Testis (tissue), 2 donors: ENCODE results near the gene GGTA1.

Experiments
- POLR2A ChIP-seq: fragments of 450-650 bp; IDR thresholded peaks from one replicate; pipeline ENCODE4 v1.6.1; 2017; ENCODE audit warnings: antibody characterized with exemption, mild to moderate bottlenecking, moderate library complexity
- TF ChIP-seq, protein P1 (sequence below), 3 experiments: fragments of 450-650 bp in 2 of 3; fragments of 200-600 bp in 1 of 3; sonication (generic) in 1 of 3; IDR thresholded peaks; one replicate each; pipeline ENCODE4 v1.5.1; 2016 to 2019; ENCODE audit warnings: antibody characterized with exemption in 3 of 3, mild to moderate bottlenecking in 2 of 3, moderate library complexity in 1 of 3

DNA sequence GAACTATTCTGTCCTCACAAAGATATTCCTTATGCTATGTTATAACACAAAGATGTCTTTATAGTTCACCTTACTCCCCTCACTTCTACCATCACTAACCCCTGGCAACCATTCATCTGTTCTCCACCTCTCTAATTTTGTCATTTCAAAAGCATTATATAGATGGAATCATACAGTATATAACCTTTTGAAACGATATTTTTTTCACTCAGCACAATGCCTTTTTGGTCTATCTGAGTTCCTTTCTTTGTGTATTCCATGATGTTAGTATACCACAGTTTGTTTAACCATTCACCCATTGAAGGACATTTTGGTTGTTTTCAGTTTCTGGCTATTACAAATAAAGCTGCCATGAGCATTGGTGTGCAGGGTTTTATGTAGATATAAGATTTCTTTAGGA lies 93.7 kb downstream of the GGTA1 start:
- TF ChIP-seq, protein P1, sequence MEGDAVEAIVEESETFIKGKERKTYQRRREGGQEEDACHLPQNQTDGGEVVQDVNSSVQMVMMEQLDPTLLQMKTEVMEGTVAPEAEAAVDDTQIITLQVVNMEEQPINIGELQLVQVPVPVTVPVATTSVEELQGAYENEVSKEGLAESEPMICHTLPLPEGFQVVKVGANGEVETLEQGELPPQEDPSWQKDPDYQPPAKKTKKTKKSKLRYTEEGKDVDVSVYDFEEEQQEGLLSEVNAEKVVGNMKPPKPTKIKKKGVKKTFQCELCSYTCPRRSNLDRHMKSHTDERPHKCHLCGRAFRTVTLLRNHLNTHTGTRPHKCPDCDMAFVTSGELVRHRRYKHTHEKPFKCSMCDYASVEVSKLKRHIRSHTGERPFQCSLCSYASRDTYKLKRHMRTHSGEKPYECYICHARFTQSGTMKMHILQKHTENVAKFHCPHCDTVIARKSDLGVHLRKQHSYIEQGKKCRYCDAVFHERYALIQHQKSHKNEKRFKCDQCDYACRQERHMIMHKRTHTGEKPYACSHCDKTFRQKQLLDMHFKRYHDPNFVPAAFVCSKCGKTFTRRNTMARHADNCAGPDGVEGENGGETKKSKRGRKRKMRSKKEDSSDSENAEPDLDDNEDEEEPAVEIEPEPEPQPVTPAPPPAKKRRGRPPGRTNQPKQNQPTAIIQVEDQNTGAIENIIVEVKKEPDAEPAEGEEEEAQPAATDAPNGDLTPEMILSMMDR (IDR thresholded peaks at IDR 0.05): no peak
- no peak for TF ChIP-seq POLR2A
